ENCODE measurements around the gene DPF3. TPM values are rescaled to one million over a fixed set of nuclear protein-coding genes. Genes with fewer than 3 reads are reported as not detected.

DPF3 gene
- total and polyA plus RNA-seq, 7 donors: 2.3 to 25.3 (median 19.4) TPM

GRCh38 chr14:72692696-72693095 lies 201.2 kb downstream of the DPF3 start:
- Histone ChIP-seq H3K27me3 (ENCODE audit: insufficient read depth in 3 of 3, low read length in 2 of 3) (no peaks in the 10 kb centered on the region), H3K4me3 (no peak overlapping the region), H3K9me3 (no peaks in the 10 kb centered on the region), H3K4me1 (no peaks in the 10 kb centered on the region), H3K27ac (no peak overlapping the region), H3K36me3 (ENCODE audit: insufficient read depth in 1 of 2, low read depth in 1 of 2) (peaks cover 0 to 20% of the 10 kb centered on the region in 2 donors)
- 37 to 41% (median 37%) methylated on average over 3 of the region's 3 CpGs for WGBS, 3 donors
- intact Hi-C loops (cut with DNase I): no loop called here
- TF ChIP-seq CTCF (IDR thresholded peaks at IDR 0.05): no peak
- peak in 1 of 4 donors; percentile 48 for ATAC-seq
- DNase-seq: no peak

GRCh38 chr14:72690324-72690723 lies 203.6 kb downstream of the DPF3 start:
- ATAC-seq: no peak
- intact Hi-C loops (cut with DNase I): no loop called here
- 87 to 92% (median 91%) methylated on average over 14 of the region's 14 CpGs for WGBS, 3 donors
- Histone ChIP-seq H3K27me3 (ENCODE audit: insufficient read depth in 3 of 3, low read length in 2 of 3) (no peaks in the 10 kb centered on the region), H3K4me1 (peaks cover 10% of the 10 kb centered on the region), H3K36me3 (ENCODE audit: insufficient read depth in 1 of 2, low read depth in 1 of 2) (peaks cover 0 to 20% of the 10 kb centered on the region in 2 donors), H3K9me3 (no peaks in the 10 kb centered on the region), H3K4me3 (no peak overlapping the region), H3K27ac (no peak overlapping the region)
- no peak for DNase-seq
- TF ChIP-seq CTCF (IDR thresholded peaks at IDR 0.05): no peak

- TF ChIP-seq CTCF (IDR thresholded peaks at IDR 0.05): no peak
- DNase-seq: no peak
- peaks cover 10% of the 10 kb centered on the region for H3K4me1 ChIP-seq
- H3K27me3 ChIP-seq (ENCODE audit: insufficient read depth in 3 of 3, low read length in 2 of 3): no peaks in the 10 kb centered on the region
- 78 to 84% (median 78%) methylated on average over 15 of the region's 15 CpGs for WGBS, 3 donors
- no peak overlapping the region for H3K4me3 ChIP-seq
- H3K9me3 ChIP-seq: no peaks in the 10 kb centered on the region
- intact Hi-C loops (cut with DNase I): no loop called here
- no peak overlapping the region for H3K27ac ChIP-seq
- ATAC-seq: no peak
- peaks cover 0 to 20% of the 10 kb centered on the region in 2 donors for H3K36me3 ChIP-seq (ENCODE audit: insufficient read depth in 1 of 2, low read depth in 1 of 2)
Measured at GRCh38 chr14:72688990-72689671, 204.8 kb downstream of the DPF3 start.

- Histone ChIP-seq H3K4me3 (no peak overlapping the region), H3K27ac (peak overlapping the region; percentile 57)
- ATAC-seq: peak in 1 of 4 donors; percentile 39
Measured at GRCh38 chr14:72686832-72687231, 207.1 kb downstream of the DPF3 start.

More at GRCh38 chr14:72686832-72687231, 207.1 kb downstream of the DPF3 start:
- Histone ChIP-seq H3K9me3 (no peaks in the 10 kb centered on the region), H3K4me1 (peaks cover 10% of the 10 kb centered on the region), H3K36me3 (ENCODE audit: insufficient read depth in 1 of 2, low read depth in 1 of 2) (peaks cover 0 to 7% of the 10 kb centered on the region in 2 donors), H3K27me3 (ENCODE audit: insufficient read depth in 3 of 3, low read length in 2 of 3) (no peaks in the 10 kb centered on the region)
- WGBS, 3 donors: 93 to 94% (median 93%) methylated on average over 2 of the region's 2 CpGs
- DNase-seq: no peak
- TF ChIP-seq CTCF (IDR thresholded peaks at IDR 0.05): no peak
- intact Hi-C loops (cut with DNase I): no loop called here
